Keratinocyte (primary cell): ENCODE measurements around the gene FUT8. TPM values are rescaled to one million over a fixed set of nuclear protein-coding genes. Genes with fewer than 3 reads are reported as not detected.

Experiments
- DNase-seq: peaks from one replicate; pipeline ENCODE4 v3.0.0-alpha.2; 2011; ENCODE audit warnings: low read depth, missing footprints, low spot score
- FAIRE-seq: peaks from 2 replicates; lab custom pipeline; 2011; peaks lifted over from hg19 to GRCh38; lab: Jason Lieb, UNC
- H2AFZ ChIP-seq: 2 replicates; pipeline ENCODE4 v1.6.0; 2012; ENCODE audit warnings: low read length, control low read depth, inconsistent platforms; ENCODE audit not compliant: control insufficient read depth
- H3K27ac ChIP-seq: 2 replicates; pipeline ENCODE4 v1.5.1; 2011; ENCODE audit warnings: low read length; ENCODE audit not compliant: control insufficient read depth, insufficient read depth
- H3K27me3 ChIP-seq: 3 replicates; pipeline ENCODE4 v1.6.0; 2011; ENCODE audit warnings: low read length; ENCODE audit not compliant: control insufficient read depth, insufficient read depth; ENCODE audit errors: extremely low read depth
- H3K36me3 ChIP-seq, 2 experiments: 2 replicates in 1 of 2; 3 replicates in 1 of 2; pipeline ENCODE4 v1.5.1; 2011; ENCODE audit warnings: low read length in 2 of 2, mild to moderate bottlenecking in 1 of 2; ENCODE audit not compliant: control insufficient read depth in 2 of 2, insufficient read depth in 2 of 2; ENCODE audit errors: extremely low read depth in 1 of 2
- H3K4me1 ChIP-seq: 3 replicates; pipeline ENCODE4 v1.5.1; 2011; ENCODE audit warnings: low read length; ENCODE audit not compliant: control insufficient read depth, insufficient read depth; ENCODE audit errors: extremely low read depth
- H3K4me2 ChIP-seq: 3 replicates; pipeline ENCODE4 v1.6.0; 2011; ENCODE audit warnings: low read depth, low read length; ENCODE audit not compliant: control insufficient read depth, insufficient read depth; ENCODE audit errors: extremely low read depth
- H3K4me3 ChIP-seq, 3 experiments: fragments of 200-600 bp in 1 of 3; sonication (generic) in 1 of 3; 2 replicates in 2 of 3; 3 replicates in 1 of 3; pipeline ENCODE4 v1.5.1; 2011 to 2016; ENCODE audit warnings: low read length in 3 of 3, mild to moderate bottlenecking in 3 of 3, control low read depth in 2 of 3, inconsistent platforms in 1 of 3, low read depth in 1 of 3, mixed read lengths in 1 of 3, mixed run types in 1 of 3, moderate library complexity in 1 of 3; ENCODE audit not compliant: control insufficient read depth in 2 of 3, insufficient read depth in 2 of 3; ENCODE audit errors: extremely low read depth in 1 of 3
- H3K79me2 ChIP-seq: 2 replicates; pipeline ENCODE4 v1.6.0; 2012; ENCODE audit warnings: low read length; ENCODE audit not compliant: control insufficient read depth, insufficient read depth
- H3K9ac ChIP-seq: 3 replicates; pipeline ENCODE4 v1.6.0; 2011; ENCODE audit warnings: low read length; ENCODE audit not compliant: control insufficient read depth, insufficient read depth; ENCODE audit errors: extremely low read depth
- H3K9me1 ChIP-seq: 3 replicates; pipeline ENCODE4 v1.6.0; 2011; ENCODE audit warnings: low read length; ENCODE audit not compliant: control insufficient read depth, insufficient read depth; ENCODE audit errors: extremely low read depth
- H3K9me3 ChIP-seq: 2 replicates; pipeline ENCODE4 v1.5.1; 2012; ENCODE audit warnings: low read depth, low read length; ENCODE audit not compliant: control insufficient read depth
- H4K20me1 ChIP-seq: 3 replicates; pipeline ENCODE4 v1.6.0; 2011; ENCODE audit warnings: low read length; ENCODE audit not compliant: control insufficient read depth, insufficient read depth; ENCODE audit errors: extremely low read depth
- CTCF ChIP-seq, 3 experiments: IDR thresholded peaks in 1 of 3; conservative IDR thresholded peaks in 1 of 3; optimal IDR thresholded peaks in 1 of 3; 2 replicates in 2 of 3; 3 replicates in 1 of 3; pipeline versions ENCODE3 to v1.5.1; 2011; ENCODE audit warnings: low read length in 3 of 3, mild to moderate bottlenecking in 3 of 3, moderate library complexity in 2 of 3, control low read depth in 1 of 3, inconsistent platforms in 1 of 3; ENCODE audit not compliant: insufficient read depth in 2 of 3; ENCODE audit errors: extremely low read depth in 1 of 3
- EZH2 ChIP-seq: IDR thresholded peaks from one replicate; pipeline ENCODE4 v1.6.1; 2012; ENCODE audit warnings: inconsistent platforms, mild to moderate bottlenecking, low read length, moderate library complexity
- dilution Hi-C: fragments of 300-500 bp; cut with MboI; formaldehyde crosslinking; loops from one replicate; pipeline ENCODE4 v1.7.0; 2020; ENCODE audit warnings: low sequenced_read_pairs; ENCODE audit not compliant: extremely low pct_ligation_motif_present
- polyA plus RNA-seq, 5 experiments: library from polyadenylated mRNA; depleted of rRNA in 3 of 5; stranded (reverse) in 3 of 5; stranded (forward) in 1 of 5; unstranded in 1 of 5; fragments of >200 nt; gene quantifications; 1 replicate in 1 of 5; 2 replicates in 3 of 5; 3 replicates in 1 of 5; pipeline versions ENCODE4 v1.2.1 to v1.2.3, GENCODE V29; 2011 to 2012; ENCODE audit warnings: missing spikeins in 2 of 5, low read depth in 1 of 5, low replicate concordance in 1 of 5

Gene FUT8
- polyA plus RNA-seq, 1 donor (not counting 4 experiments of a cell fraction or from before 2014, with no cell fraction given) = 12.5 TPM

- Histone ChIP-seq H4K20me1 (no peaks in the 10 kb centered on the region), H3K4me3 (no peak overlapping the region), H3K9me1 (no peaks in the 10 kb centered on the region), H3K36me3 (no peaks in the 10 kb centered on the region), H3K27me3 (no peaks in the 10 kb centered on the region), H3K27ac (no peak overlapping the region), H3K79me2 (no peaks in the 10 kb centered on the region), H3K4me1 (peaks cover 6% of the 10 kb centered on the region), H3K9me3 (no peaks in the 10 kb centered on the region), H3K9ac (no peak overlapping the region), H3K4me2 (no peak overlapping the region), H2AFZ (no peak overlapping the region)
- FAIRE-seq = no peak
- TF ChIP-seq CTCF (optimal IDR thresholded peaks at IDR 0.05 in 1 of 3, IDR thresholded peaks at IDR 0.05 in 1 of 3, conservative IDR thresholded peaks at IDR 0.05 in 1 of 3; ENCODE audit: extremely low read depth in 1 of 3, insufficient read depth in 2 of 3, low read length in 3 of 3) (no peak), EZH2 (no peak)
- no peak for DNase-seq
- dilution Hi-C loops = no loop called here
Measured at GRCh38 chr14:65369560-65369959, 43.0 kb upstream of the FUT8 start.

GRCh38 chr14:65370801-65371248 lies 41.7 kb upstream of the FUT8 start:
- Histone ChIP-seq H2AFZ (no peak overlapping the region), H3K9me1 (no peaks in the 10 kb centered on the region), H3K9ac (no peak overlapping the region), H3K4me2 (no peak overlapping the region), H3K9me3 (no peaks in the 10 kb centered on the region), H3K27me3 (no peaks in the 10 kb centered on the region), H3K4me3 (no peak overlapping the region), H3K79me2 (no peaks in the 10 kb centered on the region), H4K20me1 (no peaks in the 10 kb centered on the region), H3K27ac (no peak overlapping the region), H3K36me3 (no peaks in the 10 kb centered on the region), H3K4me1 (peaks cover 6% of the 10 kb centered on the region)
- DNase-seq = no peak
- dilution Hi-C loops = no loop called here
- TF ChIP-seq EZH2 (no peak), CTCF (optimal IDR thresholded peaks at IDR 0.05 in 1 of 3, IDR thresholded peaks at IDR 0.05 in 1 of 3, conservative IDR thresholded peaks at IDR 0.05 in 1 of 3; ENCODE audit: extremely low read depth in 1 of 3, insufficient read depth in 2 of 3, low read length in 3 of 3) (no peak)
- FAIRE-seq = no peak
